ENCODE measurements around the gene OVCA2.
"Not testable (repeated sequence)": the region's sequence is repeated elsewhere in the genome, so short reads cannot be mapped to it uniquely, and the experiment has no call there.

Gene OVCA2

DNA sequence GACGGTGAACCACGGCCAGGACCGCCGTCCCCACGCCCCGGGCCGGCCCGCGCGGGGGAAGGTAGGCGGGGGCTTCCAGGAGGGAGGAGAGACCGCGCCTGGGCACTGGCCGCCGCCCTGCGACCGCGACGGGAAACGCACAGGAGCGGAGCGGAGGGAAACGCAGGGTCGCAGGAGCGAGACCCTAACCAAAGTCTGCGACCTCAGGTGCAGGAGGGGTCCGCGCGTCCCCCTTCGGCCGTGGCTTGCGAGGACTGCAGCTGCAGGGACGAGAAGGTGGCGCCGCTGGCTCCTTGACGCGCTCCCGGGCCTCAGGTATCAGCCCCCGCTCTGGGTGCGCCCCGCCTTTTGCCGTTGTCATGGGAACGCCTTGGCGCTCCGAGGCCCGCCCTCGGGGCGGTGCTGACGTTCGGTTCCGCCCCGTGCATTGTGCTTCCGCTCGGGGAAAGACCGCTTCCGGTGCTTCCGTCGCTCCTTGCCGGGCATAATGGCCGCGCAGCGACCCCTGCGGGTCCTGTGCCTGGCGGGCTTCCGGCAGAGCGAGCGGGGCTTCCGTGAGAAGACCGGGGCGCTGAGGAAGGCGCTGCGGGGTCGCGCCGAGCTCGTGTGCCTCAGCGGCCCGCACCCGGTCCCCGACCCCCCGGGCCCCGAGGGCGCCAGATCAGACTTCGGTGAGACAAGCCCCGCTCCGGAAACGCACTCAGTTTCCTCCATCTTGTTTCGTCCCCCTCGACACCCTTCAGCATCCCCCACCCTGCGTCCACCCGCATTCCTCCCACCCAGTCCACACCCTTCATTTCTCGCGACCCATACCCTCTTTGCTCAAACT lies at the start of gene OVCA2:
TSS of gene OVCA2 (plus strand) at position 462 of the 829 bp plus-strand sequence. CDS start at position 488, 26 bp downstream.
- DNase-seq (ENCODE audit: low read depth), result peak; percentile 95

DNA sequence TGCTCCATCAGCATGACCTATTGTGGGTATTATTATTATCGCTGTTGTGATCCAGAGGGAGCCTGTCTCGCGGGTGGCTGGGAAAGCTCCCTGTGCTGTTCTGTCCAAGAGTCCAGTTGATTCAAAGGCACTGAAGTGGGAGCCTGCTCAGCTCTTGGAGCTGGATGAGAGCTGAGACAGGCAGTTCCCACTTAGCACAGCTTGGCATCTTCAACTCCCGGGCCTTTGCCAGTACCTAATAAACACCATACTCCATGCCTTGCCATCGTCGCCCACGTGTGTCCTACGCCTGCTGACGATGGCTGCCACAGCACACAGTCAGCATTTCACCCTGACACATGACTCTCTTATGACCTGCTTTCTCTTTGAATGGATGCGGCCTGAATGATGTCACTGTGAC lies 49.3 kb upstream of the OVCA2 start:
- no peak for DNase-seq (ENCODE audit: low read depth)

DNA sequence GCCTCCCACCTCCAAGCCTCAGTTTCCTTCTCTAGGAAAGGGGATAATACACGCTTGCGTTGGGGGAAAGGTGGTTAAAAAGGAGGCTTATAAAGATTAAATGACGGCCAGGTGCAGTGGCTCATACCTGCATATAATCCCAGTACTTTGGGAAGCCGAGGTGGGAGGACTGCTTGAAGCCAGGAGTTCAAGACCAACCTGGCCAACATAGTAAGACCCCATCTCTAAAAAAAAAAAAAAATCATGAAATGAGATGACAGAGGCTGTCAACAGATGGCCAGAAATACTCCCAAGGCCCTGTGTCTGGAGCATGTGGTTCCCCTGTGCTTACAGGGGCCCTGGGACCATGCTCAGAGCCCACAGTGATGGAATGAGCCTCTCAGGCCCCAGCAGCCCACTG lies 47.1 kb upstream of the OVCA2 start:
- DNase-seq (ENCODE audit: low read depth), result no peak

DNA sequence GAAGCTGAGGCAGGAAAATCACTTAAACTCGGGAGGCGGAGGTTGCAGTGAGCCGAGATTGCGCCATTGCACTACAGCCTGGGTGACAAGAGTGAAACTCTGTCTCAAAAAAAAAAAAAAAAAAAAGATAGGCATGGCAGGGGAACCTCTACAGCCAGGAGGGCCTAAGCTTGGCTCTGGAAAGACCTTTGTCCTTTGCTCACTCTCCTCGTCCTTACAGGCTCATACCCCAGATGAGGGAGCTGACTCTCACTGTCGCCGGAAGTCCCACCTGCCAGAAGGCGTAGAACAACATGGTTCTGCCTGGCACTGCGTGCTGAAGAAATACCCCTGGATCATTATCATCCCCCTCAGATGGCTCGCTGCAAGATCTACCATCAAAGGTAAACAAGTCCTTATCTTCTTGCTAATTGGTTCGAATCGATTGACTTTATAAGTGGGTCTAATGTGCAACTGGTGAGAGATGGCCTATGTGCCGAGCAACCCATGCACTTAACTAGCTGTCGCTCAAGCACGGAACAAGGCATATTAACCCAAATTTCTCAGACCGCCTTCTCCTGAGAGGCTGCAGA lies 46.4 kb upstream of the OVCA2 start:
- DNase-seq (ENCODE audit: low read depth), result no peak

DNA sequence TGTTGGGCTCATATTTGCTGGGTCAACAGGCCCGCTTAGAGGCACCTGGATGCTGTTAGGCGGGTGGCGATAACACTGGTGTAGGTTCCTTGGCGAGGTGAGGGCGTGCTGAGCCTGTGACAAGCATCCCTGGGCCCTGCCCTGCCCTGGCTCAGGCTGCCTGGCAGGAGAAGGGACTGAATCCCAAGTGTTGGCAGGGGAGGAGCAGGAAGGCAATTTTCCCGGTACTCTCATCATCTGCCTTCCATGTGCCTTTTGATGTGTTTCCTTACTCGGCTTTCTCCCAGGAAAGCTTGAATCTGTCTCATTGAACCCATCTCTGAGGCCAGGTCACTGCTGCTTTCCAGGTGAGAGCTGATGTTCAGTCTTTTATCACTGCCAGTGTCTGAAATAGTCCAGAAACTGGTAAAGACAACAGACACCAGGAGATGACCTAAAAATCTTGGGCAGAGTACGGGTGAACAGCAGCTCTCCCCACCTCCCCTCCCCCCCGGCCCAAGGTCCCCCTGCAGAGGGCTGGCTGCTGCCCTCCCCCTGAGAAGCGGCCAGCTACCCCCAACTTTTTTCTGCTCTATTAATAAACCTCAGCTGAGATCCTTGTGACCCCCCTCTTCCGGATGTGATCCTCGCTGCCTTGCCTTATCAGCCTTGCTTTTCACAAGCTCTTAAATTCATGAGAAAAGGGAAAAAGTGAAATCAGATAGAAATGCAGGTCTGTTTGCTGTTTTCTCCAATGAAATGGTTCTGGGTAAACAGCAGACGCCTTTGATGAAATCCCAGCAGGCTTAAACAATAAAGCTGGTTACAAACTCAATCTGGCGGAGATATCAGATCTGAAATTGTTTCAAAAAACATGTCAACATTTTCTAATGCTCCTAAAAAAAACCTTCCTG lies 45.7 kb upstream of the OVCA2 start:
- DNase-seq (ENCODE audit: low read depth), result no peak

DNA sequence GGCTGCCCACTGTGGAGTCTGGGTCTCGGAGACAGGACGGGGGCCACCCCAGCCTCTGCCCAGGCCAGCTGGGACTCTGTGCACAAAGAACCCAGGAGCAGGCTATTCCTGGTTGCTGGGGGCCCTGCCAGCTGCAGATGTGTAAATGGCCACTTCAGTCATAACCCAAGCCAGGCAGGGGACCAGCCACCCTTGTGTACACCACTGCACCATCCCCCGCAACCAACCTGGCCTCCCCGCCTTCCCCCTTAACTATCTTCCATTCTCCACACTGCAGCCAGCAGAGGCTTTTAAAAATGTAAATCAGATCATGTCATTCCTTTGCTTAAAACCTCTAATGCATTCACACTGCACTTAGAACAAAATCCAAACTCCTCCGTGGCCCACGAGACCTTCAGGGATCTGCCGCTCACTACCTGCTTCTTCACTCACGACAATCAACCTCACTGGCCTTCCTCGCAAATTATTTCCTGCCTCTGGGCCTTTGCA lies 45.0 kb upstream of the OVCA2 start:
- DNase-seq (ENCODE audit: low read depth), result no peak

DNA sequence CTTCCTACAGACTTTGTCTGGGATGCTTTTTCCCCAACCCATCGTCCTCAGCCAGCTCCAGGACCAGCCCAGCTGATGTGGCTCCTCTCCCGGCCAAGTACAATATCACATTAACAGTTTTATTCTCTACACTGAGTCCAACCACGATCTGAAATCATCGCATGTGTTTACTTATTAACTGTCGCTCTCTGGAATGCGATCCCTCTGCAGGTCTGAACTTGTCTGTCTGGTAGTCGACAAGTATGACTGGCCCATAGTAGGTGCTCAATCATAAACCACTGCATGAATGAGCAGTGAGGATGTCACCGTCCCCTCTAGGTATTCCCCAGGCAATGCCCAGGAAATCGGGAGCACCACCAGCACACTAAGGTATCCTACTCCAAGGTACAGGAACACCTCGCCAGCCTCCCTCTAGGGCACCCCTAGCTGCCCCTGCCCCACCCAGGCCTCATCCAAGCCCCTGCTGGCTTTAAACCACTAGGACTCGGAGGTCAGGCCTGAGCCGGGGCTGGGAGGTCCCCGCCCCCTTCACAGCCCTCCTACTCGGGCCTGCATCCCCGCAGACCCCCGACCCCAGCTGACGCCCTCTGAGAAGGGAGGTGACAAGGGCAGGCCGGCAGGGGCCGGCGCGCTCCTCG lies 44.4 kb upstream of the OVCA2 start:
- DNase-seq (ENCODE audit: low read depth), result no peak

DNA sequence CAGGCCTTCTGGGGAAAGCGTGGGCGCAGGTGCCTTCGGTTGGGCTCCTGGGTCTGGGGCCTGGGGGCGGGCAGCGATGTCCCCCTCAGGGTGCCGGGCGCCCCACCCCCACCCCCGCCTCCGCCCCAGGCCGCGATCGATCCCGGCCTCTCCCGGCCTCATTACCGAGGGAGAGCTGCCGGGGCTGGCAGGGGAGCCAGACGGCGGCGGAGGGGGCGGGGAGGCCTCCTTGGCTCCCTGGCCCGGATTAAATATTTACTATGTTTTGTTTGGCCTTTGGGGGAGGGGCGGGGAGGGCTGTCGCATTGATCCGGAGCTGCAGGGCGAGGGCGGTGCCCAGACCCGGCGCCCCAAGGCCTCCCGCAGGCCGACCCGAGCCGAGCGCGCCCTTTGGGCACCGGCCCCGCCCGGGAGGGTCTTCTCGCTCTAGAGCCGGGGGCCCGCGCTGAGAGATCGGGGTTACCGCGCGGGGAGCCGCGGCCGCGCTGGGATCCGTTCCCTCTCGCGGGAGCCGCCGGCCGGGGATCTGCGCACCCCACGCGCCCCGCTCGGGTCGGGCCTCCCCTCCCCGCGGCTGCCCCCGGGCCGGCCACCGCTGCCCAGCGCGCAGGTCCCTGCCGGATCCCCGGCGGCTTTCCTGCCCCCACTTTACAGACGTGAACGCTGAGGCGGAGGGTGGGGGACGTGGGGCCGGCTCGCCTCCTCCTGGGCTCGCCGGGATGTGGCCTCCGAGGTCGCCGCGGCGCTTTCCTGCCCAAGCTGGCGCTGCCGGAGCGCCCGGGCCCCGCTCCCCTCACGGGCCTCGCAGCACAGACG lies 43.7 kb upstream of the OVCA2 start:
- no peak for DNase-seq (ENCODE audit: low read depth)

DNA sequence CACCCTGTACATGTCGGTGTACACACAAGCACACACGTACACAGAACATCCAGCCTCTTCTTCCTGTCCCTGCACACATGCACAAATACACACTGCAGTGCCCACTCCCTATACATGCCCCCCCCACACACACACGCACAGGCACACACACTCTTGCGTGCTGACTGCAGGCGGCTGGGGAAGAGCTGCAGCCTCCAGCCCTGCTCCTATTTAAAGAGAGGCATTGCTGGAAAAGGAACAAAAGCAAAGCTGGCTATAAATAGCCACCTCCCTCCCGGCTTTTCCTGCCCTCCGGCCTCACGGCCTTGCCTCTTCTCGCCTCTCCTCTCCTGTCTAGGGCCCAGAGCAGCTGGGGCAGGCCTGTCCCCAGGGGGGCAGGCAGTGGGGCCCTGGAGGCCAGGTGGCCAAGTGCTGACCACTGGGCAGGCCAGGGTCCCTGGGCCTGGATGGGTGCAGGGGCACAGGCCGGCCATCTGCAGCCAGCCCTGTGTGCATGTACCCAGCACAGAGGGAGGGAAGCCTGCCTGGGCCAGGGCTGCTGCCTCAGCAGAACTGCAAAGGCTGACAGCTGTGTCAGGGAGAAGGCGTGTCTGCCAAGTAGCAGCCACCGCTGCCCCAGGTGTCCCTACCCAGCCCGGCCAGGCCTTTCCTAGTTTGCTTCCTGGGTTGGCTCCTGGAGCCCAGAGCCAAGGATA lies 42.1 kb upstream of the OVCA2 start:
- DNase-seq (ENCODE audit: low read depth), result no peak

DNA sequence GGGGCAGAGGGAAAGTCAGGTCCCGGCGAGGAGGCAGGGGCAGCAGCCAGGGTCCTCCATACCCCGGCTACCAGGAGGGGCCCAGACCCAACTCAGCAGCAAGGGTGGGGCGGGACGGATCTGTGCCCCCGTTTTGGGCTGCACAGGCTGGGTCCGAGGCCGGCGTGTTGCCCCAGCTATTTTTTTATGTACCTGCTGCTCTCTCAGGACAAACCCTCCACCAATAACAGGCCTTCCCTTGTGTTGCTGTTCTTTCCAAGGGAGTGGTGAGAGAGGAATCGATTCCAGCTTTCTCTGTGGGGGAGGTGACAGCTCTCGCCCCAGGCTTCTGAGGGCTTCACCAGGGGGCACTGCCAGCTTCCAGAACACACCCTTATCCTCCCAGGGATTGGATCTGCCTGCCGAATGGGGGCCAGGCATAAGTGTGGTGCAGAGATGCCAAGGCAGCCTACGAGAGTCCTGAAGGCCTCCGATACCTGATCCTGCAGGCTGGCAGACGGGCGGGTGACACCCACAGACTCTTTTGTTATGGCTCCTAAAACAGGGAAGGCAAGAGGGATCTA lies 39.0 kb upstream of the OVCA2 start:
- no peak for DNase-seq (ENCODE audit: low read depth)

DNA sequence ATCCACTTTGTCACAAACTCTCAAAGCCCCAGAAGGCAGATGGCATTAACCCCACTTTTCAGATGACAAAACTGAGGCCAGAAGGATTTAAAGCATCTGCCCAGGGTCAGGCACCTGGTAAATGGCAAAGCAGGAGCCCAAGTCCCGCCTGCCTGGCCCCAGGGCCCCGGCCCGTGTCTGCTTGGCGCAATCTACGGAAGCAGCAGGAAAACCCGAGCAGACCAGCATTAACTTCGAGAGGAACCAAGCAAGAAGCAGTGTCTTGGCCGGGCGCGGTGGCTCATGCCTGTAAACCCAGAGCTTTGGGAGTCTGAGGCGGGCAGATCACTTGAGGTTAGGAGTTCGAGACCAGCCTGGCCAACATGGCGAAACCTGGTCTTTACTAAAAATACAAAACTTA lies 38.3 kb upstream of the OVCA2 start:
- no peak for DNase-seq (ENCODE audit: low read depth)

DNA sequence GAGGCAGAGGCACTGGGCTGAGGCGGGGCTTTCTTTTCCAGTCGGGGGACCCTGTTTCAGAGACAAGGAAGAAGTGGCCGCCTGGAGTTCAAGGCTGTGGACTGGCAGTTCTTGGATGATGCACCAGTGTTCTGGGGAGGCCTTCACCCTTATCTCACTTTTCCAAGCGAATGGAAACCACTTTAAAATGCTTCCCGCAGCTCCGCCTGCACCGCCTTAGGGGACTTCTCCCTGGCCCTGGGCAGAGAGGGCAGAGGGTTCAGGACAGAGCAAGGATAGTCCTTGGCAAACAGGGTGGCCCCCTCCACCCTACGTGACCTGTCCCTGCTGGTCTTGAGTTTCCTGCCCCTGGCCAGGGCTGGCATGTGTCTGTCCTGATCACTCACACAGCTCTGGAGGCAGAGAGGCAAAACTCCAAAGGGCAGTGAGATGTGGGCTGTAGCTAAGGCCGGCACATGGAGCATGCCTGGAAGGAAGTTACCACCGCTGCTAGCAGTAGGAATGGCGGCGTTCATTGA lies 37.3 kb upstream of the OVCA2 start:
- DNase-seq (ENCODE audit: low read depth), result no peak

DNA sequence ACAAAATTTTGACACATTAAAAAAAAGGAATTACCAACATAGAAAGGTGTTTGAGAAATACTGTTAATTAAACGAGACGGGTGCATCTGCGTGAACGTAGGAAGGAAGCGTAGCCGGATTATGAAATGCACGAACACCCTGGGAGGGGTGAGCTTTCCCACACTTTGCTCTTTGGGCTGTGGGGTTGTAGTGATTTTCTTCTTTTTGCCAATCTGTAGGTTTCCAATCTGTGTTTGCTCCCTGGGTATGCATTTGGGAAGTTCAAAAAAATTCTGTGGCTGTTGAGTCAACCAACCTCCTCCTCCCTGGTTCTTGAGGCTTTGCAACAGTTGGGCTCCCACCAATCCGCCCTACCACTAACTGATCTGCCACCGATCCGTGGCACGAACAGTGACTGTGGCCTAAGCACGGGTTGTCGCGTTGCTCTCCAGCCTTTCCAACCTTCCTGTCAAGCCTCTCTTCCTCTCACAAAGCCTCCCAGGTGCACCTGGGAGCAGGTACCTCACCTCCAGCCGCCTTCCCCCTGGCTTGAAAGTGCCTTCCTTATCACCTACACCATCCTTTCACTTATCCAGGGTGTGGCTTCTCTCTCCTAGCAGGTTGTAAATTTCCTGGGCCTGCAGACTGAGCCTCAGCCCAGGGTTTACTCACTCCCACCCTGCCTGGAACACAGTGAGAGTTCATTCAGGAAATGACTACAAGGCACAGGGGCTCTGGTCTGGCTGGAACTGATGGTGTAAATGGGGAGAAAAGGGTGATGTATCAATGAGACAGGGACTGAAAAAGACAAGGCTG lies 33.3 kb upstream of the OVCA2 start:
- DNase-seq (ENCODE audit: low read depth), result no peak

DNA sequence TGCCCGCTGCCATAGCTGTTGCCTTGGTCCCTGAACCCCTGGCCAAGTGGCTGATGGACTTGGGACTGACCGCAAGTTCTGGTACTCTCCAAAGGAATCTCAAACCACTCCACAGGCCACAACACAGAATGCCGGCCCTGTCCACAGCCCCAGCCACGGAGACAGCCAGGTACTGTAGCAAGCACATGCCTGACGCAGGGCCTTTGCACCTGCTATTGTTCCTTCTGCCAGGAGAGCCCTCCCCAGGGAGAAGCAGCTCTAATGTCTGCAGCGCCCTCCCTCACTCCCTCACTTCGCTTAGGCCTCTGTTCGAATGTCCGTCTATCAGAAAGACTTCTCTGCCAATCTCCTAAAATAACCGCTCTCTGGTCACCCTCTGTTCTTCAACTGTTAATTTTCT lies 32.1 kb upstream of the OVCA2 start:
- no peak for DNase-seq (ENCODE audit: low read depth)

DNA sequence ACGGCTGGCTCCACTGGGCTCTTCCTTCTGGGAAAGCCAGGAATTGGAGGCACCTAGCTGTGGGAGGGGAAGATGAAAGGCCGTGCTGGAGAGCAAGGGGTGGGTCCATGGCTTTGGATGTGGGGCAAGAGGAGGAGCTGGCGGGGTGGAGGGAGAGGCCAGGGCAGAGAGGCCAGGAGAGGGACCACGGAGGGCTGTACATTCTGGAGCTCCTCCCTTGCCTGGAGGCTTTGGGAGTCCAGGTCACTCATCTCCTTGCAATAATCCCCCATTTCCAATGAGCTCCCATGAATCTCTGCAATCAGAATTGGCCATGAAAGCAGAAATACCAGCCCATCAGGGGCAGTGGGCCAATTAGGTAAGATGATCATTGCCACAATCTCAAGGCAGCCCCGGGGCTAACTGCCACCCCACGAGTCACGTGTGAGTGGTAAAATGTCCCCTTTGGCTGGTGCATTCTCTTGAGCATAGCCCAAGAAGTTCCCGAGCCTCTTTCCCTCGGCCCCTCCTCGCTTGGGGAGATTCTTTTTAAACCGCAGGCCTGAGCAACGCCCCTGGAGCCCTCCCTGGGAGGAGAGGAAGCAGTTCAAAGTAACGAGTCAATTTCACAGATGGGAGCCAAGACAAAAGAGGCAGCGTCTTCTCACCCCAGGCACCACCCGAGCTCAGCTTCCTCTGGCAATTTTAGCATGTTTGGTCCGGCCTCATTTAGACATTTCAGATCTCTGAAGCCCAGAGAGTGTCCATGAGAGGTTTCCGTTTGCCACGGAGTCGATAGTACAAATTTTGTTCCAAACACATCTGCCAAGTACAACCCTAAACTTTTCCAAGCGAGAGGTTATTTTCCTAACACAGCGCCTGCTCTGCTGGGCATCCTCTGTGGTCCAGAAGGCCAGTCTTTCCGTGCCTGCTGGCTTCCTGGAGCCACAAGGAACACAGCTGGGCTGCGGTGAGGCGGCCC lies 30.1 kb upstream of the OVCA2 start:
- DNase-seq (ENCODE audit: low read depth), result no peak

DNA sequence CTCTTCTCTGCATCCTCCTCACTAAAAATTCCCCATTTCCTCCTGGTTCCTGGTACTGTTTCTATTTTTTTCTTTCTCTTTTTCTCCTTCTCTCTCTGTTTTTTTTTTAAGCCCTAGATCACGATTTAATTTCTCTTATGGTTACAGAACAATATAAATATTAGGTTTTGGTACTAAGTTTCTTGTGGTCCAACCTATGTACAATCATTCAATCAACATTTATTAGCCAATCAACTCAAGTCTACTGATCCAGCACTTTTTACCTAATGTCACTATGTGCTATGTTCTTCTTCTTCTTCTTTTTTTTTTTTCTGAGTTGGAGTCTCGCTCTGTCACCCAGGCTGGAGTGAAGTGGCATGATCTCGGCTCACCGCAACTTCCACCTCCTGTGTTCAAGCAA lies 29.3 kb upstream of the OVCA2 start:
- DNase-seq (ENCODE audit: low read depth), result no peak

DNA sequence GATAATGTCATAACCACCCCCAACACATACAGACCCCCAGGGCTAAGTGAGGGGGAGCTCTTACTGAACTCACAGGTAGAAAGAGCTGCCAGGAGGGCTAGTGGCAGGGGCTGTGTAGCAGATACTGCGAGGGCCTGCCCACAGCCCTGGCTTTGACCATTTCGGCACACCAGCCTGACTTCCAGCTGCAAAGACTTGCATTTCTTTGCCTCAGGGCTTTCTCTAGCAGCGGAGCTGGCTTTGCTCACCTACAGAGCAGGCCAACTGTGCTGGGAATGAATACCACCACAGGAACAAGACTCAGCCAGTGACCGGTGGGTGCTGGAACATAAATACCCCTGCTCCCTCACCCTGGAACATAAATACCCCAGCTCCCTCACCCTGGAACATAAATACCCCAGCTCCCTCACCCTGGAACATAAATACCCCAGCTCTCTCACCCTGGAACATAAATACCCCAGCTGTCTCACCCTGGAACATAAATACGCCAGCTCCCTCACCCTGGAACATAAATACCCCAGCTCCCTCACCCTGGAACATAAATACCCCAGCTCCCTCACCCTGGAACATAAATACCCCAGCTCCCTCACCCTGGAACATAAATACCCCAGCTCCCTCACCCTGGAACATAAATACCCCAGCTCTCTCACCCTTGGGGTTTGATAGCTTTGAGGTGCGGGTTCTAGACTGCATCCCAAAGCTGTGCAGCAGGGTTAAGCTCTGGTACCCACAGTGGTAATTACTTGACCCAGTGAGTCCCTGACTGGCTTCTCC lies 28.4 kb upstream of the OVCA2 start:
- not testable (repeated sequence) for DNase-seq (ENCODE audit: low read depth)

All from stimulated activated CD8-positive, alpha-beta memory T cell treated with anti-CD3 and anti-CD28 coated beads, Interleukin-7, amount 100 ng/mL, for 24 hours (primary cell).